HG02938 (cell line): ENCODE measurements around the gene MYO1B.

ENCODE experiments used
- ATAC-seq: cut with Tn5 transposase; IDR thresholded peaks from one replicate; pipeline ENCODE4 v1.9.1; 2021; ENCODE audit warnings: mild to moderate bottlenecking, moderate library complexity; ENCODE audit not compliant: unreplicated experiment

Gene MYO1B

DNA sequence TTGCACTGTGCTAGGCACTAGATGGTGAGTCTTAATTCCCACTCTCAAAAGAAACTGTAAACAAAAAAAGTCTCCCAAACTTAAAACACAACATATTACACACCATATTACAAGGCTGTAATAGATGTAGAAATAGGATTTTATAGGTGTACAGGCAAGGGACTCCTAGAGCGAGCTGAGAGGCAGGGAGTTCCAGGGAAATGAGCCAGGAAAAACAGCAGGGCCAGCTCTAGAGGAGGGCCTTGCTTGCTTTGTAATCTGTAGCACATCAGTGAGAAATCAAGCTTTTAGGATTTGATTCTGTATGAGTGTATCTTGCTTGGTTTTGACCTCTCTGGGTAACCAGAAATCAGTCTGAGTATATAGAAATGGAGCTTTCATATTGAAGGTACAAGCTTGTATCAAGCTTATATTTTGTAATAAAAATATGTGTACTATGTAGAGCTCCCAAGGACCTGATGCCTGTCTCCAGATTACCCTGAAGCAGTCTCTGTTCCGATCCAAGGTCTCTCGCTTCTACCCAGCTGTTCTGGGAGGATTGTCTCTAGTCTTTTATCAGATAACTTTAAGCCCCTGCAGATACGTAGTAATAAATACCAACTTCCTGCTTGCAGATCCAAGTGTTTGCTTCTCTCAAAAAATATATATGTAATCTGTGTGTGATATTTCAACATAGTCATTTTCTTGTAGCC, 73.0 kb downstream of the MYO1B start:
- no peak for ATAC-seq

GRCh38 chr2:191318729-191319078, 73.5 kb downstream of the MYO1B start:
- no peak for ATAC-seq

- no peak for ATAC-seq
These were observed 74.0 kb downstream of the MYO1B start for GRCh38 chr2:191319186-191319585.

DNA sequence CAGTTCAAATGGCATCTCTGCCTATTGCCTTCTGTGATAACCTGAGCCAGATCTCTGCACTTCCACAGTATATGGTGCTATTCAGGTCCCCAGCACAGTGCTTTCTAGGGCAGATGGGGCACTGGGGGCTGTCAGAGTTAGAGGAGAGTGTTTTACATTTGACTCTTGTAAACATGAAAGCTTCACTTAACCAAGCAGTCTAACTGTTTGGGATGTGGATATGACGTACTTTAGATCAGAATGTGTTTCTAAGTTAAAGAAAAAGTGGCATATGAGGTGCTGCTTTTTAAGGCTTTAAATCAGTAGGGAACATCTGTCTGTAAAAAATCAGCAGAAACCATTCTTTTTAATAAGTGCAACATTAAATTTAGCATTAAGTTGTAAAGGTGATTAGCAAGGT, 75.7 kb downstream of the MYO1B start:
- no peak for ATAC-seq

DNA sequence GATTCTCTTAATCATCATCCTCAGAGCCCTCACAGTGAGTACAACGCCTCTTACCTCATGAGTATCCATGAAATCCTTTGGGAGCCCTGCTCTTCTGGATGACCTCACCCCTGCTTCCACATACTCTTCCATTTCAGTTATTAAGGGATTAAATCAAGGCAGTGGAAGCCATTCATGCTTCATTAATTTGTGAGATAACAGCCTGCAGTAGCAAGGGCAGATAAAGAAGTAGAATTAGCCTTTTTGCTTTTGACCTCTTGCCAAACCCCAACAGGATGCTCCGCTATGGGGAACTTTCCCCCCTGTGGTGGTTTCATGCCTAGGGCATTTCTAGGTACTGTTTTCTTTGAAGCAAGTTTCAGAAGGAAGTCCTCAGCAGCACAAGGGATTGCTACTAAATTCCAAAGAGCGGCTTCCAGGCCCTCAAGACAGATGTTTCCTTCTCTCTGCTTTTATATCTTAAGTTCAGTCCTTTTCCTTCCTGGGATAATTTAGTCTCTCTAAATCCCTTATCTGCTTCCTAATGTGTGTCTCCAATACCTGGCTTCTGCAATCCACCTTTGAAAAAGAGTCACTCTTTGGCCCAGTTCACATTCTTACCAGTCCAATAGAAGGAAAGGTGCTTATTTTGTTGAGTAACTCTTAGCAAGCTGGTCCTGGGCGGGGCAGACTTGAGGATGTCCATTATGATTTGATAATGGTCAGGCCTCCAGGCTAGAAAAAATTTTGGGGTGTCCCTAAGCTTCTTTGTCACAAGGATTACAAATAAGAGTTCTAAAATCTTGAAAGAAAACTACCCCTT, 76.9 kb downstream of the MYO1B start:
- peak; percentile 77 for ATAC-seq

GRCh38 chr2:191322828-191323506, 77.8 kb downstream of the MYO1B start:
- ATAC-seq: no peak

- ATAC-seq: no peak
These were observed 80.6 kb downstream of the MYO1B start for GRCh38 chr2:191325651-191326365.

- no peak for ATAC-seq
These were observed 82.3 kb downstream of the MYO1B start for GRCh38 chr2:191327484-191327883.

- ATAC-seq: no peak
These were observed 83.1 kb downstream of the MYO1B start for GRCh38 chr2:191328150-191328809.

- ATAC-seq: no peak
These were observed 84.6 kb downstream of the MYO1B start for GRCh38 chr2:191329841-191330240.

- no peak for ATAC-seq
These were observed 88.7 kb downstream of the MYO1B start for GRCh38 chr2:191333911-191334357.

GRCh38 chr2:191335875-191336464, 90.8 kb downstream of the MYO1B start:
- ATAC-seq: no peak

- no peak for ATAC-seq
These were observed 96.2 kb downstream of the MYO1B start for GRCh38 chr2:191341436-191341835.

DNA sequence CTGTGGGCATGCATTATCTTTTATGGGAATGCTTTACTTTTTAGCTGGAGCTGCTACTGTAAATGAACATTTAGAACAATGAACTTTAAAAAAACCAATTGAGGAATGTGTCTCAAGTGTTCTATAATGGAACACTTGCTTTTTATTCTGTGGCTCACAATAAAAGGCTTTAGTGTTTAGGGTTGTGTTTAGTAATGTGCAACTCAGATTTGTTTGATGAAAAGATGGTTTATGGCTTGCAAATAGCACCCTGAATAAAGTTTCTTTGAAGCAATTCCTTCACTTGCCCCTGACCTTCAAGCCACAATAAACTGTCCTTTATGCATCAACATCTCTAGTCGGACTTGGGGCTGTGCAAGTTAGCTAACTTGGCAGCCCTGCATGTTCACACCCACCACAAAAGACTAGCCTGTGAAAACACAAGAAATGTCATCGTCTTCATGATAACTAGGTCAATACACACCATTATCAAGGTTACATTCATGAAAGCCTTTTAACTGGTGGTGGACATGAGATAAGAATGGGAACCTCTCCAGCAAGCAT, 98.7 kb downstream of the MYO1B start:
- no peak for ATAC-seq

DNA sequence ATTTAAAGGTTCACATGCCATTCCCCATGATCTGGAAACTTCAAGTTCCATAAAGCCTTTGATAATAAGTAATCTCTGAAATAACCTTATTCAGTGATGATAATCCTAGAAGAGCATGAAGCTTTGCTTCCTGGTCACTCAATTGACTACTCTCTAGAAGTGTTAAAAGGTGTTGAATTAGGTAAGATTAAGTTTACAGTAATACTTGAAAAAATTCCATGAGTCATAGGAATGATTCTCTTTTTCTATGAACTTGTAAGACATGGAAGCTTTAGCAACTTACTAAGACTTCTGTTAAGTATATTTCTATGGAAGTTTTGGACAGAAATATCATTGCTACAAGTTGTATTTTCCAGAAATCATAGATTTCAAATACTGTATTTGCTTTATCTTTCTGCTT, 100.6 kb downstream of the MYO1B start:
- ATAC-seq: no peak

DNA sequence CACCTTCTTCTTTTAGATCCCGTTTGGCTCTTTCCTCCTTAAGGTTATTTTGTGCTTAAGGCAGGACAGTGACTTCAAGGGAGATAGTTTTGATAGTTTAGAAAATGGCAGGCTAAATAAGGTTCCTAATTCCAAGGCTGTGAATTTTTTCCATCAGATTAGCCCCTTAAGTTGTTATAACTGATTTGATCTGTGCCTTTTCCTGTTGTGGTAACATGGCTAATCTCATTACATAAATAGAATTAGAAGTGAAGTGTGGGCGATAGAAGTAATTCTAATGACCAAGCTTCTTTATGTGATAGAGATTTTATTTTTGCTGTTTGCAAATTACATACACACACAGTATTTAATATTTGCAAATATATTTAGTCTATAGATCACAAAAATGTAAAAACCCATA, 102.0 kb downstream of the MYO1B start:
- no peak for ATAC-seq

GRCh38 chr2:191347881-191348280, 102.7 kb downstream of the MYO1B start:
- no peak for ATAC-seq

GRCh38 chr2:191349990-191350389, 104.8 kb downstream of the MYO1B start:
- no peak for ATAC-seq

DNA sequence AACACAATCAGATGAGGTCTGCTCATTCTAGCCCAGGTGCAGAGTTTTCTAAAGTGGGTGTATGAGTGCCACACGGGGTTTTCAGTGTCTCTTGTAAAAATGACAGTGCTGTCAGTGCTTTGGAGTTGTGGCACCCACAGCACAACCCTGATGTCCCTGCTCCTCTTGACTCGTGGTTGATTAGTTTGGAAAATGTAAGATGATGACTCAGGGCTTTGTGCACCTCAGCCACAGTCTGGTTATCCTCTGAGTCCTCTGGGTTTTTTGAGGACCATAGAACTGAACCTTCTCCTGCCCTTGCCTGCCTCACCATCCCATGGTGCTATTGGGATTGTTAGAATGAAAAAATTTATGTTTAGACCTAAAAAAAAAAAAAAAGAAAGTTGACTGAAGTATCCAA, 105.6 kb downstream of the MYO1B start:
- ATAC-seq: no peak

DNA sequence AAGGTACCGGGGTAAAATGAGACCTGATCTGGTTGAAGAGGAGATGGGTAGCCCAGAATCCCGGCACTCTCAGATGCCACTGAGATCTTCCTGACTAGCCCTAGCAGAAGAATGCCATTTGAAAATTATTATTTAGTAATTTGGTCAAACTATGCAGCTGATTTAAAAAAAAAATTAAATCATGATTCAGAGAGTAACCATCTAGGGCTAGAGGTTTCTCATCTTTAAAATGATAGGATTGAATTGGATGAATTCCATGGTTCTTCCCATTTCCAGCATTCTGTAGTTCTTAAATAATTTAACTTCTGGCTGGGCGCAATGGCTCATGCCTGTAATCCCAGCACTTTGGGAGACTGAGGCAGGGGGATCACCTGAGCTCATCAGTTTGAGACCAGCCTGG, 106.1 kb downstream of the MYO1B start:
- no peak for ATAC-seq
